OCI-LY7 (cell line): ENCODE data around the gene CALN1. TPM values are rescaled to one million over a fixed set of nuclear protein-coding genes. Genes with fewer than 3 reads are reported as not detected.

Source experiments
- BruUV-seq: library from RNA; stranded (reverse); fragments of 400-500 nt; replicated peaks from 2 replicates; lab custom pipeline; 2021; lab: Mats Ljungman, UMichigan
- CTCF ChIA-PET: fragments of 300-600 bp; sonication (Branson Sonifier 250); formaldehyde crosslinking; loops from one replicate; lab custom pipeline; 2022; ENCODE audit warnings: antibody characterized with exemption; ENCODE audit not compliant: unreplicated experiment; lab: Charles Lee
- POLR2A ChIA-PET: fragments of 300-600 bp; sonication (Branson Sonifier 250); formaldehyde crosslinking; loops from one replicate; lab custom pipeline; 2022; ENCODE audit warnings: antibody characterized with exemption; lab: Charles Lee
- DNase-seq: peaks from one replicate; pipeline ENCODE4 v3.0.0-alpha.2; 2015; ENCODE audit warnings: low spot score
- H2AFZ ChIP-seq: fragments of 200-600 bp; sonication (generic), shearing (Covaris generic); 2 replicates; pipeline ENCODE4 v1.6.1; 2014; ENCODE audit warnings: mild to moderate bottlenecking, antibody characterized with exemption, low read length, moderate library complexity
- H3K27ac ChIP-seq: fragments of 200-600 bp; sonication (generic); 2 replicates; pipeline ENCODE4 v1.5.1; 2014; ENCODE audit warnings: mixed run types, low read depth, mild to moderate bottlenecking, moderate library complexity, low read length, inconsistent platforms; ENCODE audit not compliant: poor library complexity, severe bottlenecking
- H3K36me3 ChIP-seq: fragments of 200-600 bp; sonication (generic); 2 replicates; pipeline ENCODE4 v1.6.1; 2014; ENCODE audit warnings: mild to moderate bottlenecking, antibody characterized with exemption, low read length, moderate library complexity, mixed read lengths; ENCODE audit not compliant: insufficient read depth
- H3K4me1 ChIP-seq: fragments of 200-600 bp; sonication (generic); 2 replicates; pipeline ENCODE4 v1.5.1; 2014; ENCODE audit warnings: mild to moderate bottlenecking, low read length; ENCODE audit not compliant: insufficient read depth, poor library complexity, severe bottlenecking
- H3K4me2 ChIP-seq: fragments of 200-600 bp; sonication (generic); 2 replicates; pipeline ENCODE4 v1.6.1; 2014; ENCODE audit warnings: mild to moderate bottlenecking, low read length
- H3K4me3 ChIP-seq: fragments of 200-600 bp; sonication (generic); 2 replicates; pipeline ENCODE4 v1.5.1; 2014; ENCODE audit warnings: mild to moderate bottlenecking, low read depth, low read length; ENCODE audit not compliant: poor library complexity, severe bottlenecking
- H3K79me2 ChIP-seq: fragments of 200-600 bp; sonication (generic); 2 replicates; pipeline ENCODE4 v1.6.1; 2016; ENCODE audit warnings: low read depth, mild to moderate bottlenecking, low read length, moderate library complexity, mixed read lengths; ENCODE audit not compliant: insufficient read depth
- H3K9me2 ChIP-seq: fragments of 200-600 bp; sonication (generic); 2 replicates; pipeline ENCODE4 v1.6.1; 2016; ENCODE audit warnings: mild to moderate bottlenecking, low read length, mixed read lengths; ENCODE audit not compliant: insufficient read depth
- H3K9me3 ChIP-seq: fragments of 200-600 bp; sonication (generic); 2 replicates; pipeline ENCODE4 v1.6.1; 2014; ENCODE audit warnings: mild to moderate bottlenecking, mixed run types, low read length, mixed read lengths
- H4K20me1 ChIP-seq: fragments of 200-600 bp; sonication (generic); 2 replicates; pipeline ENCODE4 v1.6.1; 2014; ENCODE audit warnings: mild to moderate bottlenecking, antibody characterized with exemption, low read length, moderate library complexity, mixed read lengths; ENCODE audit not compliant: insufficient read depth
- EZH2phosphoT487 ChIP-seq: fragments of 200-600 bp; sonication (generic); IDR thresholded peaks from 2 replicates; pipeline ENCODE4 v1.6.1; 2018; ENCODE audit warnings: low read depth, borderline replicate concordance, mild to moderate bottlenecking, mixed run types, antibody characterized with exemption, low read length, moderate library complexity, mixed read lengths
- intact Hi-C: fragments of 100-400 bp; cut with micrococcal nuclease; formaldehyde crosslinking; loops from one replicate; pipeline ENCODE4 v1.10.0; 2022; ENCODE audit not compliant: unreplicated experiment
- total RNA-seq, 2 experiments: library from RNA; depleted of rRNA in 1 of 2; stranded (reverse); fragments of >200 nt in 1 of 2; shearing (Covaris generic) in 1 of 2; gene quantifications; 2 replicates each; pipeline ENCODE4 v1.2.3, GENCODE V29; 2014 to 2022
- TF ChIP-seq, protein P1 (sequence below): fragments of 200-600 bp; sonication (generic); conservative IDR thresholded peaks from 2 replicates; pipeline ENCODE4 v1.5.1; 2014; ENCODE audit warnings: mild to moderate bottlenecking, antibody characterized with exemption, low read length, moderate library complexity, mixed read lengths

Gene CALN1
- total RNA-seq, 2 experiments from 2014 or later, result not detected

DNA sequence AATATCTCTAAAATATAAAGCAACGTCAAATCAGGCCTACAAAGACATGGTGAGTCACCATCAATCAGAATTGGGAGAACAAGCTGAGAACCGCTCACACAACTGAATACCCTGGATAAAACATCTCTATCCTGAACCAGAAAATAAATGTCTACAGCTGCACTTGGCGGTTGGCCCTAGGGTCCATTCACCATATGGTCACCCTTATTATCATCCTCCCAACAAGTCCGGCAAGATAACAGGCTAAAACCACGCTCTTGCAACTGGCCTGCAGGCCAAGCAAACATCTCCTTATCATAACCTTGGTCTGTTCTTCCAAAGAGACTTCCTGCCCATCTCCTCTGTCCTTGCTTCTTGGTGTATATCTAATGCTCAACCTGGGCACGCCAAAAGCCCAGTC is 310.7 kb downstream of the CALN1 start:
- Histone ChIP-seq H3K4me2 (no peak overlapping the region), H2AFZ (no peak overlapping the region), H3K9me2 (no peaks in the 10 kb centered on the region), H3K79me2 (no peaks in the 10 kb centered on the region), H4K20me1 (no peaks in the 10 kb centered on the region), H3K4me3 (no peak overlapping the region), H3K4me1 (no peaks in the 10 kb centered on the region), H3K36me3 (no peaks in the 10 kb centered on the region), H3K9me3 (no peaks in the 10 kb centered on the region), H3K27ac (no peak overlapping the region)
- BruUV-seq, result no TSS peak
- POLR2A ChIA-PET, result no interaction called here
- CTCF ChIA-PET, result no interaction called here
- no peak for TF ChIP-seq EZH2phosphoT487
- intact Hi-C loops, result no loop called here
- no peak for DNase-seq

DNA sequence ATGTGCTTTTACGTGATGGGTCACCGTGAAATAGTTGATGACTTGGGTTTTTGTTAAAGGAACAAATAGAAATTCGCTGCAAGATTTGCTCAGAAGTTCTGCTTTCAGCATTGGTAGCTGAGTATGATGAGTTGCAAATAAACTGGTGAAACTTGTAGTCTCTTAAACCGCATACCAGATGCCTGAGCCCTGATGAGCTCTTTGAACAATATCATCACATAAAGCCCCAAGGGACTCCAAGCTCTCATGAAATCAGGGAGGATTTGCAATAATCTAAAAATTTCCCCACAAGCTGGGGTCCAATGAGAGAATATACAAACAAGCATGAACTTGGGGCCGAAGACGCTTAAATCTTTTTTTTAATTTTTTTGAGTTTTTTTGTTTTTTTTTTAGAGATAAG is 312.4 kb downstream of the CALN1 start:
- no peak overlapping the region for H3K4me3 ChIP-seq
- ChIA-PET CTCF (no interaction called here), POLR2A (no interaction called here)
- no peaks in the 10 kb centered on the region for H3K4me1 ChIP-seq
- H4K20me1 ChIP-seq, result no peaks in the 10 kb centered on the region
- no peak overlapping the region for H3K4me2 ChIP-seq
- no peaks in the 10 kb centered on the region for H3K79me2 ChIP-seq
- no peaks in the 10 kb centered on the region for H3K36me3 ChIP-seq
- no peak overlapping the region for H2AFZ ChIP-seq
- intact Hi-C loops, result no loop called here
- H3K9me3 ChIP-seq, result no peaks in the 10 kb centered on the region
- BruUV-seq, result no TSS peak
- no peak overlapping the region for H3K27ac ChIP-seq
- TF ChIP-seq EZH2phosphoT487, result no peak
- TF ChIP-seq, protein P1, sequence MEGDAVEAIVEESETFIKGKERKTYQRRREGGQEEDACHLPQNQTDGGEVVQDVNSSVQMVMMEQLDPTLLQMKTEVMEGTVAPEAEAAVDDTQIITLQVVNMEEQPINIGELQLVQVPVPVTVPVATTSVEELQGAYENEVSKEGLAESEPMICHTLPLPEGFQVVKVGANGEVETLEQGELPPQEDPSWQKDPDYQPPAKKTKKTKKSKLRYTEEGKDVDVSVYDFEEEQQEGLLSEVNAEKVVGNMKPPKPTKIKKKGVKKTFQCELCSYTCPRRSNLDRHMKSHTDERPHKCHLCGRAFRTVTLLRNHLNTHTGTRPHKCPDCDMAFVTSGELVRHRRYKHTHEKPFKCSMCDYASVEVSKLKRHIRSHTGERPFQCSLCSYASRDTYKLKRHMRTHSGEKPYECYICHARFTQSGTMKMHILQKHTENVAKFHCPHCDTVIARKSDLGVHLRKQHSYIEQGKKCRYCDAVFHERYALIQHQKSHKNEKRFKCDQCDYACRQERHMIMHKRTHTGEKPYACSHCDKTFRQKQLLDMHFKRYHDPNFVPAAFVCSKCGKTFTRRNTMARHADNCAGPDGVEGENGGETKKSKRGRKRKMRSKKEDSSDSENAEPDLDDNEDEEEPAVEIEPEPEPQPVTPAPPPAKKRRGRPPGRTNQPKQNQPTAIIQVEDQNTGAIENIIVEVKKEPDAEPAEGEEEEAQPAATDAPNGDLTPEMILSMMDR, result no peak
- H3K9me2 ChIP-seq, result no peaks in the 10 kb centered on the region
- DNase-seq, result no peak

DNA sequence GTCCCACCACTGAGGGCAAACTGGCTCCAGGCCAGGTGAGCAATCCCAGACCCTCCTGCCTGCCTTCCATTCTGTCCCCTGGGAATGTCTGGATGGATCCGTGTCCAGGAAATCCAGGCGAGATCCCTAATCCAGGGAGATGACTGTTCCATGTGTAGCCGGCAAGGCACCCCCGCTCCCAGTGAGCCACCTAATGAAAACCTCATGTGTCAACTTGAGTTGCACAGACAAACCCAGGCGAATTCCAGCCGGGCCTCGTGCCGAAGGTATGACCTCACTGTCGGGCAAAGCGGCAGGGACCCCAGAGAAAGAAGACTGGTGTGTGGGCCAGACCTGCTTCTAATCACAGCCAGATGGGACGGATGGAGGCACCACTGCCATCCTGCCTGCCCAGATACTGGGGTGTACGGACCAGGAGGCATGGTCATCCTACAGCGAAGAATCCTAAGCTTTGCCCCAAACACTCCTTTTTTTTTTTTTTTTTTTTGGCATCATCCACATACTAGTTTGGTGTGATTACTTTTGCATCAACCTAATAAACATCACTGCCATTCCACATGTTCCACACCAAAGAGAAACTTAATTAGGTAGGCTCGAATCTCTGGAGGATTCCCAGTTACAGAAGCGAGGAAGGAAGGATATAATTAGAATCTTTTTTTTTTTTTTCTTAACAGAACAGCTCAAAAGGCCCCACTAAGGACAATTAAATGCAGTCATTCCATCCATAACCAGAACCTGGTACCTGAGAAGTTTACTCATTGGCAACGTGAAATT is 313.1 kb downstream of the CALN1 start:
- no peak overlapping the region for H3K4me2 ChIP-seq
- H3K79me2 ChIP-seq, result no peaks in the 10 kb centered on the region
- no peak overlapping the region for H3K27ac ChIP-seq
- H3K4me3 ChIP-seq, result no peak overlapping the region
- intact Hi-C loops, result no loop called here
- no peaks in the 10 kb centered on the region for H3K4me1 ChIP-seq
- no peak for DNase-seq
- POLR2A ChIA-PET, result interaction anchor here (0.6 kb wide), 1 partner anchor 17 kb away, joined by 3 read pairs; no protein-coding TSS in a partner anchor
- no TSS peak for BruUV-seq
- TF ChIP-seq, protein P1, result no peak
- no peak for TF ChIP-seq EZH2phosphoT487
- no peaks in the 10 kb centered on the region for H3K9me2 ChIP-seq
- H4K20me1 ChIP-seq, result no peaks in the 10 kb centered on the region
- CTCF ChIA-PET, result no interaction called here
- no peaks in the 10 kb centered on the region for H3K36me3 ChIP-seq
- H2AFZ ChIP-seq, result no peak overlapping the region
- H3K9me3 ChIP-seq, result no peaks in the 10 kb centered on the region
